ENCODE results near the gene C1QTNF9B. TPM values are rescaled to one million over a fixed set of nuclear protein-coding genes. Genes with fewer than 3 reads are reported as not detected.
A peak's percentile ranks its signal among the peaks of the same experiment; 100 is the strongest.

The C1QTNF9B gene
- total and polyA plus RNA-seq, 2 of the 13 experiments (the other 11 are each of a cell fraction or from before 2014, with no cell fraction given): not detected

DNA sequence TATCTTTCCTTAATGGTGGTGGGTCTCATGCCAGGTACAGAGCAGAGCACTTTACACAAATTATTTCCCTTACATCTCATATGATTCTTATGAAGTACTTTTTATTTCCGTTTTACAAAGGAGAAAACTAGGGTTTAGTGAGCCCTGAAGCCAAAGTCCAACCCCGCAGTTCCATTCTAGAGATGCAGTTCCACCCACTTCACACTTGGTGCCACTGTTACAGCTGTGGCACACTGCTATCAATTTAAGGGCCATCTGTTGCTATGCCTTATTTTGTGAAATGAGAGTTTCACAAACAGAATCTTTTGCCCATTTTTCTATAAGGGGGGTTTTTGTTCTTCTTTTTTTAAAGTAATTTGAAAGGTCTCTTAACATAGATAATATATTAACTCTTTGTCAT, 21.0 kb downstream of the C1QTNF9B start (continued):
- TF ChIP-seq ZBTB4 (CRISPR knock-in tag; IDR thresholded peaks at IDR 0.05; ENCODE audit: borderline replicate concordance) (no peak), ASH2L (IDR thresholded peaks at IDR 0.05; ENCODE audit: insufficient read length, low read depth, low read length) (no peak), CTCF (CRISPR knock-in tag; IDR thresholded peaks at IDR 0.05) (peak; percentile 49), ZNF274 (CRISPR knock-in tag; IDR thresholded peaks at IDR 0.05) (no peak)

- in situ Hi-C loops (cut with HindIII; ENCODE audit: extremely low pct_ligation_motif_present, low pct_unique_long_range_greater_than_20kb) (loop anchor here (10.0 kb wide), 1 partner anchor 407 kb away; no protein-coding TSS in a partner anchor), intact Hi-C loops (cut with micrococcal nuclease; ENCODE audit: unreplicated experiment) (loop anchor here (1.0 to 5.0 kb wide), 2 partner anchors 155 to 299 kb away; partner anchors contain the start of gene TNFRSF19)
- CTCF ChIA-PET (ENCODE audit: low intra/inter-chr PET ratio, low total read pairs): interaction anchor here (1.0 to 2.2 kb wide), 4 partner anchors 156 to 465 kb away, joined by 3 to 34 read pairs (median 8); no protein-coding TSS in a partner anchor
- 92% methylated on average over 2 of the region's 2 CpGs for WGBS (ENCODE audit: low lambda C conversion rate)
- peaks cover 0 to 4% of the 10 kb centered on the region in 2 experiments; a peak in 1 of 5 replicates for H3K36me3 ChIP-seq (replicated peaks in 1 of 2; ENCODE audit: control insufficient read depth in 1 of 2, insufficient read depth in 2 of 2, low read length in 2 of 2)
- H3K4me3 ChIP-seq (replicated peaks in 1 of 3; ENCODE audit: insufficient read depth in 1 of 3, low read depth in 2 of 3, low read length in 3 of 3): no peak overlapping the region
- no peak for ATAC-seq
- BruUV-seq (replicated peaks): no TSS peak
- POLR2A ChIA-PET: no interaction called here
- peak; percentile 56 for FAIRE-seq
- no peak overlapping the region for H2AFZ ChIP-seq (ENCODE audit: low read length)
- TF ChIP-seq ZNF619 (CRISPR knock-in tag; IDR thresholded peaks at IDR 0.05) (no peak), ZNF414 (CRISPR knock-in tag; IDR thresholded peaks at IDR 0.05) (no peak), ZNF225 (CRISPR knock-in tag; IDR thresholded peaks at IDR 0.05) (no peak), CTCF (CRISPR knock-in tag; IDR thresholded peaks at IDR 0.05) (peak; percentile 53), ARNT (IDR thresholded peaks at IDR 0.05) (no peak), STAG1 (CRISPR knock-in tag; IDR thresholded peaks at IDR 0.05) (peak; percentile 83), ZSCAN22 (CRISPR knock-in tag; IDR thresholded peaks at IDR 0.05) (no peak), SMC3 (IDR thresholded peaks at IDR 0.05; ENCODE audit: low read length) (peak; percentile 63)
- TF ChIP-seq, protein P1, sequence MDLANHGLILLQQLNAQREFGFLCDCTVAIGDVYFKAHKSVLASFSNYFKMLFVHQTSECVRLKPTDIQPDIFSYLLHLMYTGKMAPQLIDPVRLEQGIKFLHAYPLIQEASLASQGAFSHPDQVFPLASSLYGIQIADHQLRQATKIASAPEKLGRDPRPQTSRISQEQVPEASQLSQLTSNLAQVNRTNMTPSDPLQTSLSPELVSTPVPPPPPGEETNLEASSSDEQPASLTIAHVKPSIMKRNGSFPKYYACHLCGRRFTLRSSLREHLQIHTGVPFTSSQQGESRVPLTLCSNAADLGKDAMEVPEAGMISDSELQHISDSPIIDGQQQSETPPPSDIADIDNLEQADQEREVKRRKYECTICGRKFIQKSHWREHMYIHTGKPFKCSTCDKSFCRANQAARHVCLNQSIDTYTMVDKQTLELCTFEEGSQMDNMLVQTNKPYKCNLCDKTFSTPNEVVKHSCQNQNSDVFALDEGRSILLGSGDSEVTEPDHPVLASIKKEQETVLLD (CRISPR knock-in tag; IDR thresholded peaks at IDR 0.05; ENCODE audit: low read depth): no peak
- no peaks in the 10 kb centered on the region for H3K79me2 ChIP-seq (ENCODE audit: insufficient read depth, low read length)
- H4K20me1 ChIP-seq (ENCODE audit: insufficient read depth, low read length): no peaks in the 10 kb centered on the region
- H3K9ac ChIP-seq (ENCODE audit: insufficient read depth, low read depth, low read length): no peak overlapping the region
- no peak overlapping the region for H3K27ac ChIP-seq (ENCODE audit: extremely low read length, insufficient read depth, low read length)
- no peaks in the 10 kb centered on the region for H3K27me3 ChIP-seq (ENCODE audit: control insufficient read depth in 1 of 2, insufficient read depth in 2 of 2, low read length in 2 of 2)
- no peak overlapping the region for H3K4me2 ChIP-seq (ENCODE audit: low read depth, low read length)
- peaks cover 17% of the 10 kb centered on the region for H3K4me1 ChIP-seq (ENCODE audit: insufficient read depth, low read length)
- H3K9me3 ChIP-seq (ENCODE audit: low read length): no peaks in the 10 kb centered on the region
- DNase-seq (ENCODE audit: low spot score): peak; percentile 39
Observed at GRCh38 chr13:23871616-23872220, 25.6 kb downstream of the C1QTNF9B start.

Data from HepG2 (cell line).